IMR-90 (cell line): ENCODE data around the gene ASB5. TPM values are rescaled to one million over a fixed set of nuclear protein-coding genes. Genes with fewer than 3 reads are reported as not detected.

Source experiments
- ATAC-seq: fragments of 200-7000 bp; cut with Tn5 transposase; 2 replicates; pipeline ENCODE4 v1.9.1; 2020; ENCODE audit warnings: low read depth, mild to moderate bottlenecking, moderate library complexity
- BruUV-seq: library from RNA; stranded (reverse); fragments of 400-500 nt; replicated peaks from 2 replicates; lab custom pipeline; 2021; lab: Mats Ljungman, UMichigan
- CTCF ChIA-PET: fragments of 300-600 bp; formaldehyde crosslinking; extraction: SDS; loops from one replicate; lab custom pipeline; 2021; ENCODE audit warnings: antibody characterized with exemption; lab: Yijun Ruan, JAX
- POLR2A ChIA-PET: fragments of 300-600 bp; sonication (Branson Sonifier 250); formaldehyde crosslinking; loops from one replicate; lab custom pipeline; 2022; ENCODE audit warnings: antibody characterized with exemption; ENCODE audit not compliant: unreplicated experiment; lab: Charles Lee
- DNase-seq: peaks from one replicate; pipeline ENCODE4 v3.0.0; 2013
- H2AFZ ChIP-seq: replicated peaks from 2 replicates; pipeline ENCODE3; 2013; ENCODE audit warnings: low read length, mild to moderate bottlenecking; ENCODE audit not compliant: poor library complexity
- H2AK5ac ChIP-seq: 2 replicates; pipeline ENCODE4 v1.6.1; 2013; ENCODE audit warnings: low read depth, low read length, inconsistent platforms
- H2AK9ac ChIP-seq: replicated peaks from 2 replicates; pipeline ENCODE3; 2013; ENCODE audit warnings: mild to moderate bottlenecking, low read depth, low read length, moderate library complexity; ENCODE audit not compliant: poor library complexity
- H2BK120ac ChIP-seq: 2 replicates; pipeline ENCODE4 v1.6.1; 2013; ENCODE audit warnings: low read depth, low read length, inconsistent platforms
- H2BK15ac ChIP-seq: 3 replicates; pipeline ENCODE4 v1.6.1; 2013; ENCODE audit warnings: low read depth, low read length, inconsistent platforms
- H2BK20ac ChIP-seq: 2 replicates; pipeline ENCODE4 v1.6.1; 2013; ENCODE audit warnings: low read depth, mild to moderate bottlenecking, inconsistent platforms, low read length, moderate library complexity
- H2BK5ac ChIP-seq: 2 replicates; pipeline ENCODE4 v1.6.1; 2013; ENCODE audit warnings: mild to moderate bottlenecking, low read depth, low read length, inconsistent platforms; ENCODE audit not compliant: poor library complexity, severe bottlenecking
- H3K14ac ChIP-seq: replicated peaks from 2 replicates; pipeline ENCODE4 v1.6.1; 2013; ENCODE audit warnings: low read depth, low read length, inconsistent platforms
- H3K18ac ChIP-seq: 2 replicates; pipeline ENCODE4 v1.6.1; 2013; ENCODE audit warnings: low read depth, low read length, control low read depth
- H3K23ac ChIP-seq: 2 replicates; pipeline ENCODE4 v1.6.1; 2013; ENCODE audit warnings: low read depth, low read length, inconsistent platforms
- H3K27ac ChIP-seq: 2 replicates; pipeline ENCODE4 v1.5.1; 2013; ENCODE audit warnings: mild to moderate bottlenecking, control low read depth, low read length; ENCODE audit not compliant: insufficient read depth
- H3K27me3 ChIP-seq: 2 replicates; pipeline ENCODE4 v1.6.1; 2013; ENCODE audit warnings: low read length; ENCODE audit not compliant: control insufficient read depth, insufficient read depth
- H3K36me3 ChIP-seq: 2 replicates; pipeline ENCODE4 v1.6.1; 2013; ENCODE audit warnings: low read length, mixed read lengths; ENCODE audit not compliant: control insufficient read depth, insufficient read depth
- H3K4ac ChIP-seq: 2 replicates; pipeline ENCODE4 v1.6.1; 2013; ENCODE audit warnings: low read depth, low read length, inconsistent platforms
- H3K4me1 ChIP-seq: 2 replicates; pipeline ENCODE4 v1.6.1; 2013; ENCODE audit warnings: low read length, mixed read lengths; ENCODE audit not compliant: control insufficient read depth, insufficient read depth
- H3K4me2 ChIP-seq: 2 replicates; pipeline ENCODE4 v1.6.1; 2013; ENCODE audit warnings: low read depth, mild to moderate bottlenecking, control low read depth, low read length, moderate library complexity
- H3K4me3 ChIP-seq: 2 replicates; pipeline ENCODE4 v1.5.1; 2013; ENCODE audit warnings: low read depth, mild to moderate bottlenecking, control low read depth, low read length, moderate library complexity; ENCODE audit not compliant: insufficient read depth
- H3K56ac ChIP-seq: 2 replicates; pipeline ENCODE4 v1.6.1; 2013; ENCODE audit warnings: low read length, inconsistent platforms; ENCODE audit not compliant: insufficient read depth; ENCODE audit errors: extremely low read depth
- H3K79me1 ChIP-seq, 2 experiments: 2 replicates each; pipeline ENCODE4 v1.6.1; 2013; ENCODE audit warnings: low read length in 2 of 2, inconsistent platforms in 1 of 2, low read depth in 1 of 2
- H3K9ac ChIP-seq: 2 replicates; pipeline ENCODE4 v1.6.1; 2013; ENCODE audit warnings: low read depth, low read length, control low read depth
- H3K9me1 ChIP-seq: 2 replicates; pipeline ENCODE4 v1.6.1; 2013; ENCODE audit warnings: low read length, inconsistent platforms; ENCODE audit not compliant: insufficient read depth
- H3K9me3 ChIP-seq: 2 replicates; pipeline ENCODE4 v1.6.1; 2013; ENCODE audit warnings: low read length; ENCODE audit not compliant: control insufficient read depth, insufficient read depth
- H4K20me1 ChIP-seq: 2 replicates; pipeline ENCODE4 v1.6.1; 2013; ENCODE audit warnings: low read length, inconsistent platforms; ENCODE audit not compliant: insufficient read depth
- H4K5ac ChIP-seq: 2 replicates; pipeline ENCODE4 v1.6.1; 2013; ENCODE audit warnings: mild to moderate bottlenecking, low read depth, low read length, control low read depth
- H4K8ac ChIP-seq, 2 experiments: 2 replicates each; pipeline ENCODE4 v1.6.1; 2013; ENCODE audit warnings: low read depth in 2 of 2, low read length in 2 of 2, control low read depth in 1 of 2, inconsistent platforms in 1 of 2
- H4K91ac ChIP-seq: 2 replicates; pipeline ENCODE4 v1.6.1; 2013; ENCODE audit warnings: low read depth, low read length, inconsistent platforms; ENCODE audit not compliant: insufficient read depth
- BHLHE40 ChIP-seq: fragments of 150-350 bp; IDR thresholded peaks from 2 replicates; pipeline ENCODE4 v1.6.1; 2016; ENCODE audit warnings: mild to moderate bottlenecking, low read depth, low read length
- CHD1 ChIP-seq: IDR thresholded peaks from 2 replicates; pipeline ENCODE4 v1.6.1; 2012; ENCODE audit warnings: low read depth, low read length, improper control_type of control experiment
- ELK1 ChIP-seq: fragments of 150-350 bp; IDR thresholded peaks from 2 replicates; pipeline ENCODE4 v1.6.1; 2016; ENCODE audit warnings: low read depth, mild to moderate bottlenecking, low read length, moderate library complexity, borderline replicate concordance
- FOS ChIP-seq: fragments of 150-350 bp; IDR thresholded peaks from 2 replicates; pipeline ENCODE4 v1.6.1; 2016; ENCODE audit warnings: low read depth, low read length
- MXI1 ChIP-seq: IDR thresholded peaks from 2 replicates; pipeline ENCODE4 v1.6.1; 2012; ENCODE audit warnings: low read depth, mild to moderate bottlenecking, low read length, moderate library complexity, borderline replicate concordance
- NFE2L2 ChIP-seq: fragments of 150-350 bp; IDR thresholded peaks from 2 replicates; pipeline ENCODE4 v1.6.1; 2016; ENCODE audit warnings: low read depth, mild to moderate bottlenecking, low read length
- POLR2A ChIP-seq: IDR thresholded peaks from 2 replicates; pipeline ENCODE4 v1.6.1; 2012; ENCODE audit warnings: mild to moderate bottlenecking, low read depth, low read length
- RAD21 ChIP-seq: IDR thresholded peaks from 2 replicates; pipeline ENCODE4 v1.6.1; 2012; ENCODE audit warnings: low read length, improper control_type of control experiment
- RCOR1 ChIP-seq: IDR thresholded peaks from 2 replicates; pipeline ENCODE4 v1.6.1; 2012; ENCODE audit warnings: mild to moderate bottlenecking, low read length, improper control_type of control experiment; ENCODE audit not compliant: insufficient replicate concordance
- USF2 ChIP-seq: fragments of 150-350 bp; IDR thresholded peaks from 2 replicates; pipeline ENCODE4 v1.6.1; 2017; ENCODE audit warnings: mild to moderate bottlenecking, antibody characterized with exemption, low read length, low read depth
- WGBS, 2 experiments: methylation state at CpG; one replicate each; pipeline versions ENCODE4 v1.1.5 to v1.1.7; 2013; ENCODE audit warnings: missing lambda C conversion rate in 2 of 2; ENCODE audit not compliant: insufficient read length in 1 of 2; ENCODE audit errors: extremely low coverage in 2 of 2; 5-methylcytosine and 5-hydroxymethylcytosine counted together
- dilution Hi-C: fragments of 300-500 bp; cut with HindIII; formaldehyde crosslinking; loops from one replicate; pipeline ENCODE4 v1.14.3; 2018; ENCODE audit warnings: low sequenced_read_pairs; ENCODE audit not compliant: unreplicated experiment
- in situ Hi-C: fragments of 300-500 bp; cut with MboI; formaldehyde crosslinking; loops from 3 replicates; pipeline ENCODE4 v1.14.3; 2019; ENCODE audit warnings: low sequenced_read_pairs, inconsistent platforms, mixed read lengths
- intact Hi-C: fragments of 100-400 bp; cut with micrococcal nuclease; formaldehyde crosslinking; loops from 2 replicates; pipeline ENCODE4 v1.10.0; 2022
- polyA plus RNA-seq, 3 experiments: library from polyadenylated mRNA; depleted of rRNA; stranded (reverse); fragments of >200 nt; gene quantifications; 2 replicates each; pipeline ENCODE4 v1.2.3, GENCODE V29; 2012; ENCODE audit warnings: low replicate concordance in 1 of 3
- total RNA-seq: library from RNA; depleted of rRNA; stranded (reverse); fragments of >200 nt; gene quantifications from 2 replicates; pipeline ENCODE4 v1.2.3, GENCODE V29; 2012

The ASB5 gene
- total and polyA plus RNA-seq, 2 of the 4 experiments (the other 2 are of a cell fraction), result 0.18 to 0.21 TPM

GRCh38 chr4:176292920-176293319, 23.9 kb upstream of the ASB5 start:
- no peaks in the 10 kb centered on the region for H4K20me1 ChIP-seq
- no peak overlapping the region; the same call in 1 of the 2 replicates for H3K4ac ChIP-seq
- no peaks in the 10 kb centered on the region for H3K27me3 ChIP-seq
- H3K4me1 ChIP-seq, result no peaks in the 10 kb centered on the region
- no peak for TF ChIP-seq USF2
- TF ChIP-seq POLR2A, result no peak
- TF ChIP-seq FOS, result no peak
- TF ChIP-seq MXI1, result no peak
- no peak for TF ChIP-seq ELK1
- TF ChIP-seq NFE2L2, result no peak
- TF ChIP-seq CHD1, result no peak
- no peak for TF ChIP-seq RCOR1
- TF ChIP-seq BHLHE40, result no peak
- TF ChIP-seq RAD21, result no peak
- H4K8ac ChIP-seq, result no peak overlapping the region
- H2AFZ ChIP-seq, result no peak overlapping the region
- no peak overlapping the region for H3K4me3 ChIP-seq
- H3K9me3 ChIP-seq, result no peaks in the 10 kb centered on the region
- ATAC-seq (no peak), DNase-seq (no peak)
- H2BK15ac ChIP-seq, result no peak overlapping the region
- H2BK20ac ChIP-seq, result no peak overlapping the region; the same call in 1 of the 2 replicates
- no peaks in the 10 kb centered on the region for H3K9me1 ChIP-seq
- no peak overlapping the region for H3K18ac ChIP-seq
- H2AK5ac ChIP-seq, result no peak overlapping the region
- no CpG with 5 or more reads among the region's 1 CpG for WGBS, 2 experiments
- intact Hi-C loops, result no loop called here
- no peak overlapping the region for H3K23ac ChIP-seq
- H3K14ac ChIP-seq, result no peak overlapping the region
- H4K5ac ChIP-seq, result no peak overlapping the region
- BruUV-seq, result no TSS peak
- no peak overlapping the region for H4K91ac ChIP-seq
- no peak overlapping the region for H2AK9ac ChIP-seq
- no peak overlapping the region for H3K27ac ChIP-seq
- H3K79me1 ChIP-seq, result no peaks in the 10 kb centered on the region
- H2BK120ac ChIP-seq, result no peak overlapping the region; the same call in 1 of the 2 replicates
- H2BK5ac ChIP-seq, result no peak overlapping the region
- H3K56ac ChIP-seq, result no peak overlapping the region
- no peak overlapping the region for H3K9ac ChIP-seq
- H3K4me2 ChIP-seq, result no peak overlapping the region
- in situ Hi-C loops, result no loop called here
- POLR2A ChIA-PET, result no interaction called here
- no peaks in the 10 kb centered on the region for H3K36me3 ChIP-seq
- dilution Hi-C loops, result no loop called here
- CTCF ChIA-PET, result no interaction called here
